Heart left ventricle (tissue), 13 donors: ENCODE measurements around the gene GTF2A2.

Experiments
- POLR2A ChIP-seq, 2 donors: fragments of 450-650 bp; IDR thresholded peaks; one replicate each; pipeline ENCODE4 v1.6.1; 2017; ENCODE audit warnings: antibody characterized with exemption in 2 of 2, mild to moderate bottlenecking in 2 of 2, moderate library complexity in 2 of 2
- TF ChIP-seq, protein P1 (sequence below), 12 donors: fragments of 200-600 bp; sonication (generic) in 4 of 12; IDR thresholded peaks; one replicate each; pipeline versions ENCODE4 v1.5.0 to v1.8.0; 2018 to 2022; ENCODE audit warnings: antibody characterized with exemption in 12 of 12, mild to moderate bottlenecking in 5 of 12
- donor health status: ischemic (EF 13 %, LVEDD 7.1; RV severe dilation, severe dysfunction).
- donor health status: DM: no; HTN: yes; CAD: no.
- donor health status: DM: no; HTN: no; CAD: no.
- donor health status: ischemic (EF 25% LVEDD 6.9; RV normal size, moderate dysfunction).
- donor health status: ischemic (EF 25% LVEDD 5.7; RV mildly dilated, moderate dysfunction).
- donor health status: ischemic (EF 35%, LVEDD 5.7; RV mildly dilated, moderate dysfunction).
- donor health status: nonischemic (EF 11% LVEDD 7.7; RV severe dilation, severe dysfunction).
- donor health status: DM: yes; HTN: yes; CAD: no.
- donor health status: PGD.
- donor health status: ischemic (EF 29% LVEDD 5.4; RV normal size, mild dysfunction).
- donor health status: nonischemic (EF 23%, LVEDD 6.1; RV moderate dilation, normal function).

DNA sequence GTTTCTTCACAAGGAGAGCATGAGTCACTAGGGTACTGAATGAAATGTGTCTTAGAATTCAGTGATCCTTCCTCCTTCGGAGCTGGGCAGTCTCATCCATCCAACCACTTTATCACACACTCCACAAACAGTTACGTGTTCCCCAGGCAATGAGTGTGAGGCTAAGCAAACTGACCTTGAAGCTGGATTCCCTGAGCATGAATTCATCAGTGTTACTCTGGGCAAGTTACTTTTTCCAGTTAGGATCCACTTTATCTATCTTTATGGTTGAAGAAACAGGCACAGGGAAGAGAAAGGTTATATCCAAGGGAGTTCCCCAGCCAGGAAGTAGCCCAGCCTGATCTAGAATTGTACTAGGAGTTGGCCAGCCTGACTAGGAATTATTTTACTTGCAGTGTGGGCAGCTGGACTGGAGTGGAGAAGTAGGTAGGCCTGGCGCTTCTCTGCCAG lies 62.8 kb downstream of the GTF2A2 start:
- TF ChIP-seq, protein P1, sequence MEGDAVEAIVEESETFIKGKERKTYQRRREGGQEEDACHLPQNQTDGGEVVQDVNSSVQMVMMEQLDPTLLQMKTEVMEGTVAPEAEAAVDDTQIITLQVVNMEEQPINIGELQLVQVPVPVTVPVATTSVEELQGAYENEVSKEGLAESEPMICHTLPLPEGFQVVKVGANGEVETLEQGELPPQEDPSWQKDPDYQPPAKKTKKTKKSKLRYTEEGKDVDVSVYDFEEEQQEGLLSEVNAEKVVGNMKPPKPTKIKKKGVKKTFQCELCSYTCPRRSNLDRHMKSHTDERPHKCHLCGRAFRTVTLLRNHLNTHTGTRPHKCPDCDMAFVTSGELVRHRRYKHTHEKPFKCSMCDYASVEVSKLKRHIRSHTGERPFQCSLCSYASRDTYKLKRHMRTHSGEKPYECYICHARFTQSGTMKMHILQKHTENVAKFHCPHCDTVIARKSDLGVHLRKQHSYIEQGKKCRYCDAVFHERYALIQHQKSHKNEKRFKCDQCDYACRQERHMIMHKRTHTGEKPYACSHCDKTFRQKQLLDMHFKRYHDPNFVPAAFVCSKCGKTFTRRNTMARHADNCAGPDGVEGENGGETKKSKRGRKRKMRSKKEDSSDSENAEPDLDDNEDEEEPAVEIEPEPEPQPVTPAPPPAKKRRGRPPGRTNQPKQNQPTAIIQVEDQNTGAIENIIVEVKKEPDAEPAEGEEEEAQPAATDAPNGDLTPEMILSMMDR (IDR thresholded peaks at IDR 0.05) = no peak
- no peak for TF ChIP-seq POLR2A (IDR thresholded peaks at IDR 0.05)
